Testis (tissue), 2 donors: ENCODE results near the gene COL25A1.

Experiments
- CTCF ChIP-seq, 3 experiments: fragments of 450-650 bp in 2 of 3; fragments of 200-600 bp in 1 of 3; sonication (generic) in 1 of 3; IDR thresholded peaks; one replicate each; pipeline ENCODE4 v1.5.1; 2016 to 2019; ENCODE audit warnings: antibody characterized with exemption in 3 of 3, mild to moderate bottlenecking in 2 of 3, moderate library complexity in 1 of 3
- POLR2A ChIP-seq: fragments of 450-650 bp; IDR thresholded peaks from one replicate; pipeline ENCODE4 v1.6.1; 2017; ENCODE audit warnings: antibody characterized with exemption, mild to moderate bottlenecking, moderate library complexity

DNA sequence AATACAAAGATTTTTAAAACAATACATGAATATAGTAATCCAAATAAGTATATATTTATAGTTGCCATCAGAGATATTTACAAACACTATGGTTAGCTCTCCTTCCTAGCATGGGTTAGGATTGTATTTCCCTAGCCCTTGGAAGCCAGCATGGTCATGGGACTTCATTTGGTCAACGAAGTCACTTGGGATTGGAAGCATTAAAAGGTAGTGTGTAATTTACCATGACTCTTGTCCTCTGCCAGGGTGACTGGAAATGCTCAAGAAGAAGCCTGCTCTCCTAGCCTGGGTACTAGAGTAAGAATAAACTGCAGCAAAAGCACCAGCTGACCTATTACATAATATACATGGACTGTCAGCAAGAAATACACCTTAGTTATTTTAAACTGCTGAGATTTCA, 102.9 kb downstream of the COL25A1 start:
- TF ChIP-seq CTCF (IDR thresholded peaks at IDR 0.05) (no peak), POLR2A (no peak)
